GM19324 (cell line): ENCODE measurements around the gene RAB33B.

Source experiments
- ATAC-seq: cut with Tn5 transposase; IDR thresholded peaks from one replicate; pipeline ENCODE4 v1.9.1; 2021; ENCODE audit warnings: mild to moderate bottlenecking, moderate library complexity; ENCODE audit not compliant: unreplicated experiment, low FRiP score

The RAB33B gene

GRCh38 chr4:139503622-139504166, 49.8 kb downstream of the RAB33B start:
- ATAC-seq = no peak

- ATAC-seq = no peak
Measured at GRCh38 chr4:139506774-139507173, 52.9 kb downstream of the RAB33B start.

GRCh38 chr4:139508581-139509237, 54.8 kb downstream of the RAB33B start:
- no peak for ATAC-seq

GRCh38 chr4:139509727-139510410, 55.9 kb downstream of the RAB33B start:
- no peak for ATAC-seq

GRCh38 chr4:139511320-139511719, 57.4 kb downstream of the RAB33B start:
- ATAC-seq = no peak

- ATAC-seq = no peak
Measured at GRCh38 chr4:139514382-139515059, 60.6 kb downstream of the RAB33B start.

- no peak for ATAC-seq
Measured at GRCh38 chr4:139515531-139515958, 61.6 kb downstream of the RAB33B start.

- ATAC-seq = no peak
Measured at GRCh38 chr4:139521754-139522401, 68.0 kb downstream of the RAB33B start.

- no peak for ATAC-seq
Measured at GRCh38 chr4:139522457-139522856, 68.5 kb downstream of the RAB33B start.

GRCh38 chr4:139523076-139523475, 69.2 kb downstream of the RAB33B start:
- ATAC-seq = no peak

- no peak for ATAC-seq
Measured at GRCh38 chr4:139524062-139524631, 70.2 kb downstream of the RAB33B start.

- peak; percentile 44 for ATAC-seq
Measured at GRCh38 chr4:139525414-139525813, 71.5 kb downstream of the RAB33B start.
